NB4 (cell line): ENCODE results near the gene TMEM33.
"Not testable (repeated sequence)": the region's sequence is repeated elsewhere in the genome, so short reads cannot be mapped to it uniquely, and the experiment has no call there.

Experiments used
- DNase-seq: peaks from one replicate; pipeline ENCODE4 v3.0.0; 2010; ENCODE audit warnings: low read depth
- H3K4me3 ChIP-seq: one replicate; pipeline ENCODE4 v1.5.1; 2011; ENCODE audit warnings: mild to moderate bottlenecking, low read depth, low read length, moderate library complexity
- CTCF ChIP-seq: IDR thresholded peaks from one replicate; pipeline ENCODE4 v1.5.1; 2012; ENCODE audit warnings: low read depth, low read length
- MAX ChIP-seq: IDR thresholded peaks from 2 replicates; pipeline ENCODE4 v1.6.1; 2011; ENCODE audit warnings: low read depth, low read length
- MYC ChIP-seq: IDR thresholded peaks from 2 replicates; pipeline ENCODE4 v1.6.1; 2011; ENCODE audit warnings: low read depth, low read length
- POLR2A ChIP-seq: IDR thresholded peaks from 2 replicates; pipeline ENCODE4 v1.6.1; 2011; ENCODE audit warnings: mild to moderate bottlenecking; ENCODE audit not compliant: insufficient read length; ENCODE audit errors: extremely low read depth

The TMEM33 gene

DNA sequence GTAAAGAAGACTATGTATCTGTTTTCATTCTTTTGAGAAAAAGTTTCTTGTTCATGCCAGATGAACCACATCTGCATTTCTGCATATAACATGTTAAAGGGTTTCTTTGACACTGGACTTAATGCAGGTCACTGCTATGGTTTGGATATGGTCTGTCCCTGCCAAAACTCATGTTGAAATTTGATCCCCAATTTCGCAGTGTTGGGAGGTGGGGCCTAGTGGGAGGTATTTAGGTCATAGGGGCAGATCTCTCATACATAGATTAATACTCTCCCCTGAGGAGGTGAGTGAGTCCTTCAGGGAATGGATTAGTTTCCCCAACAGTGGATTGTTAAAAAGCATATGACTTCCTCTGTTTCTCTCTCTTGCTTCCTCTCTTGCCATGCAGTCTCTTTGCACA is 45.9 kb upstream of the TMEM33 start:
- no peak for DNase-seq
- TF ChIP-seq CTCF, result no peak
- TF ChIP-seq POLR2A, result no peak
- no peak for TF ChIP-seq MYC
- no peak for TF ChIP-seq MAX
- no peak overlapping the region for H3K4me3 ChIP-seq

DNA sequence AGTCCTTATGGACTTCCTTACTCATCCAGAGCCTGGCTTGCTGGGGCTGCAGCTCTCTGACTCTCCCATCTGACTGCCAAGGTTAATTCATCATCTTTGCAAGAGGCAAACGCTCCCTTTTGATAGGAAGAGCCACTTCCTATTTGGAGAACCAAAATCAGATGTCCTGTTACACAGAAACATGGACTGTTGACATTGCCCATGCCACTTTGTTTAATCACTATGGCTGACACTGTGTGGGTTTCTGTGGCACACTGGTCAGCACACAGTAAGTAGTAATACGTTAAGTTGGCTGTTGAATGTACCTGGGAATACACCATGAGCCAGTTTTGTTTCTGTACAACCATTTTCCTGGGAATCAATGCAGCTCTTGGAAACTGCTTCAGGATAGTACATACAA is 45.1 kb upstream of the TMEM33 start:
- H3K4me3 ChIP-seq, result no peak overlapping the region
- TF ChIP-seq POLR2A, result no peak
- TF ChIP-seq MYC, result no peak
- no peak for TF ChIP-seq MAX
- TF ChIP-seq CTCF, result no peak
- no peak for DNase-seq

DNA sequence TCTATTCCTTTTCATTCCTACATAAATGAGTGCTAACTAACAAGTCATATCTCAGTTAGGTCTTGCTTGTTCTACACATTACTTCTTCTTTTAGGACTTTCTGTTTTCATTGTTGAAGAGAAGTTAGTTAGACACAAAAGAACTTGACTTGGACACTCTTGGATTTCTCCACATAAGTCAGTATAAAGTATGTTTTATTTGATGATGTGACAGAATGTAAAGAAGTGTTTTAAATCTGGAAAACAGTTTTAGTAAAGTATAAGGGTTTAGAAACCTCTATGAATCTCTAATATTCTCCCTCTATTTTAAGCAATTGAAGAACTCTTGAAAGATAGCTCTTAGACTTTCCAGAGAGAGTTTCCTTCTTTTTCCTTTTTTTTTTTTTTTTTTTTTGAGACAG is 38.6 kb upstream of the TMEM33 start:
- TF ChIP-seq MYC, result no peak
- TF ChIP-seq POLR2A, result no peak
- no peak for TF ChIP-seq CTCF
- TF ChIP-seq MAX, result no peak
- no peak for DNase-seq
- no peak overlapping the region for H3K4me3 ChIP-seq

GRCh38 chr4:41897698-41898097 is 37.5 kb upstream of the TMEM33 start:
- no peak for TF ChIP-seq CTCF
- TF ChIP-seq MYC, result no peak
- no peak for TF ChIP-seq POLR2A
- TF ChIP-seq MAX, result no peak
- DNase-seq, result no peak
- H3K4me3 ChIP-seq, result no peak overlapping the region

- DNase-seq, H3K4me3 ChIP-seq: not testable (repeated sequence)
These were observed 26.1 kb upstream of the TMEM33 start for GRCh38 chr4:41909136-41909535.

GRCh38 chr4:41912546-41912945 is 22.7 kb upstream of the TMEM33 start:
- DNase-seq, result no peak
- TF ChIP-seq POLR2A (no peak), MYC (no peak), MAX (no peak), CTCF (no peak)
- H3K4me3 ChIP-seq, result no peak overlapping the region
